Progenitor cell of endocrine pancreas (in vitro differentiated cells): ENCODE results near the gene DAZAP1. TPM values are rescaled to one million over a fixed set of nuclear protein-coding genes. Genes with fewer than 3 reads are reported as not detected.
A peak's percentile ranks its signal among the peaks of the same experiment; 100 is the strongest.
"Not testable (repeated sequence)": the region's sequence is repeated elsewhere in the genome, so short reads cannot be mapped to it uniquely, and the experiment has no call there.

Source experiments
- DNase-seq: peaks from one replicate; pipeline ENCODE4 v3.0.0; 2021; ENCODE audit warnings: low spot score; ENCODE audit not compliant: unreplicated experiment
- H3K27ac Mint-ChIP-seq: 2 replicates; pipeline ENCODE4 v1.8.0; 2021; ENCODE audit warnings: mild to moderate bottlenecking, moderate library complexity, mixed read lengths
- H3K27me3 Mint-ChIP-seq: 2 replicates; pipeline ENCODE4 v1.8.0; 2021; ENCODE audit warnings: mixed read lengths
- H3K36me3 Mint-ChIP-seq: 2 replicates; pipeline ENCODE4 v1.8.0; 2022; ENCODE audit warnings: mixed read lengths; ENCODE audit not compliant: insufficient read depth
- H3K4me1 Mint-ChIP-seq: 2 replicates; pipeline ENCODE4 v1.8.0; 2021; ENCODE audit warnings: low read depth, mixed read lengths
- H3K4me3 Mint-ChIP-seq: 2 replicates; pipeline ENCODE4 v1.8.0; 2021; ENCODE audit warnings: low read depth, mild to moderate bottlenecking, moderate library complexity, mixed read lengths
- H3K9me3 Mint-ChIP-seq: 2 replicates; pipeline ENCODE4 v1.8.0; 2021; ENCODE audit warnings: low read depth, mixed read lengths
- total RNA-seq: library from RNA; stranded (reverse); gene quantifications from 2 replicates; pipeline ENCODE4 v1.2.1, GENCODE V29; 2021
- TF ChIP-seq, protein P1 (sequence below): fragments of 200-600 bp; sonication (generic); IDR thresholded peaks from one replicate; pipeline ENCODE4 v1.5.0; 2021; ENCODE audit warnings: antibody characterized with exemption, mild to moderate bottlenecking; ENCODE audit not compliant: unreplicated experiment

The DAZAP1 gene
- total RNA-seq, 1 donor from 2014 or later: 131 TPM

DNA sequence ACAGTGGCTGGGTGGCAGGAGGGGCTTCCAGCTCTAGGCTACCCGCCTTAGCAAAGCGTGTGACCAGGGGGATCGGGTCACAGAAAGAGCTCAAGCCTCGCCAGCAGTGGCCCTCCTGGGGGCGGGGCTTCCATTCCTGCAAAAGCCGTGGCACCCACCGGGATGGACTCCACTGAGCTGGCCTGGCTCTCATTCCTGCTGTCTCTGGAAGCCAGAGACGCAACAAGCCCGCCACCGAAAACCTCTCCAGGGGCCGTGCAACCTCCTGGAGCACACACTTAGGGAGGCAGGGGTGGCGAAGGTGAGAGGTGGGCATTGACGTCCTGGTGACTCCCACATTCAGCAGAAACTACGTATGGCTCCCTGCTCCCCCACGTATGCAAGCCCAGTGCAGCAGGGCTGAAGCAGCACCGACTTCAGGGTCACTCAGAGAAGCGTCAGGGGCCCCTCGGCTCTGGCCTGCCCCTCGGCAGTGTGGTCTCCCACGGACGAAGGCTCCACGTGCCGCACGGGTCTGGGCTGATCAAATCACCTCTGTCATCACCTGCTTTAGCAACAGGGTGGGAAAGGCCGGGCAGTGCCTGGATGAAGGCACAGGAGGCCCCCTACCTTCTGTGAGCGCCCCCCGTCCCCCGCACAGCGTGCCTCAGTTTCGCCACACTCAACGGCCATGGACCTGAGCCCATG, 68.5 kb downstream of the DAZAP1 start:
- peaks cover 6% of the 10 kb centered on the region for H3K4me1 Mint-ChIP-seq
- peaks cover 18% of the 10 kb centered on the region for H3K27me3 Mint-ChIP-seq
- H3K9me3 Mint-ChIP-seq: no peaks in the 10 kb centered on the region
- TF ChIP-seq, protein P1, sequence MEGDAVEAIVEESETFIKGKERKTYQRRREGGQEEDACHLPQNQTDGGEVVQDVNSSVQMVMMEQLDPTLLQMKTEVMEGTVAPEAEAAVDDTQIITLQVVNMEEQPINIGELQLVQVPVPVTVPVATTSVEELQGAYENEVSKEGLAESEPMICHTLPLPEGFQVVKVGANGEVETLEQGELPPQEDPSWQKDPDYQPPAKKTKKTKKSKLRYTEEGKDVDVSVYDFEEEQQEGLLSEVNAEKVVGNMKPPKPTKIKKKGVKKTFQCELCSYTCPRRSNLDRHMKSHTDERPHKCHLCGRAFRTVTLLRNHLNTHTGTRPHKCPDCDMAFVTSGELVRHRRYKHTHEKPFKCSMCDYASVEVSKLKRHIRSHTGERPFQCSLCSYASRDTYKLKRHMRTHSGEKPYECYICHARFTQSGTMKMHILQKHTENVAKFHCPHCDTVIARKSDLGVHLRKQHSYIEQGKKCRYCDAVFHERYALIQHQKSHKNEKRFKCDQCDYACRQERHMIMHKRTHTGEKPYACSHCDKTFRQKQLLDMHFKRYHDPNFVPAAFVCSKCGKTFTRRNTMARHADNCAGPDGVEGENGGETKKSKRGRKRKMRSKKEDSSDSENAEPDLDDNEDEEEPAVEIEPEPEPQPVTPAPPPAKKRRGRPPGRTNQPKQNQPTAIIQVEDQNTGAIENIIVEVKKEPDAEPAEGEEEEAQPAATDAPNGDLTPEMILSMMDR: no peak
- no peak overlapping the region for H3K27ac Mint-ChIP-seq
- no peak overlapping the region for H3K4me3 Mint-ChIP-seq
- H3K36me3 Mint-ChIP-seq: peaks cover 3% of the 10 kb centered on the region
- DNase-seq: no peak

DNA sequence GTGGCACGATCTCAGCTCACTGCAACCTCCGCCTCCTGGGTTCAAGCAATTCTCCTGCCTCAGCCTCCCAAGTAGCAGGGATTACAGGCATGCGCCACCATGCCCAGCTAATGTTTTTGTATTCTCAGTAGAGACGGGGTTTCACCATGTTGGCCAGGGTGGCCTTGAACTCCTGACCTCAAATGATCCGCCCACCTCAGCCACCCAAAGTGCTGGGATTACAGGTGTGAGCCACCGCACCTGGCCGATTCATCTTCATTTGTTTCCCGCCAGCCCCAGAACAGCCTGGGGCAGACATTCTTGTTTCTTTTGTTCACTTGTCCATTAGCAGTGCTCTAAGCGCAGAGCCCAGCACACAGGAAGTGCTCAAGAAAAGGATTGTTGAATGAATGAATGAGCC, 69.7 kb downstream of the DAZAP1 start:
- H3K27me3 Mint-ChIP-seq, H3K36me3 Mint-ChIP-seq, H3K4me1 Mint-ChIP-seq, H3K9me3 Mint-ChIP-seq, H3K27ac Mint-ChIP-seq, DNase-seq: not testable (repeated sequence)
- peak overlapping the region; percentile 58 for H3K4me3 Mint-ChIP-seq

DNA sequence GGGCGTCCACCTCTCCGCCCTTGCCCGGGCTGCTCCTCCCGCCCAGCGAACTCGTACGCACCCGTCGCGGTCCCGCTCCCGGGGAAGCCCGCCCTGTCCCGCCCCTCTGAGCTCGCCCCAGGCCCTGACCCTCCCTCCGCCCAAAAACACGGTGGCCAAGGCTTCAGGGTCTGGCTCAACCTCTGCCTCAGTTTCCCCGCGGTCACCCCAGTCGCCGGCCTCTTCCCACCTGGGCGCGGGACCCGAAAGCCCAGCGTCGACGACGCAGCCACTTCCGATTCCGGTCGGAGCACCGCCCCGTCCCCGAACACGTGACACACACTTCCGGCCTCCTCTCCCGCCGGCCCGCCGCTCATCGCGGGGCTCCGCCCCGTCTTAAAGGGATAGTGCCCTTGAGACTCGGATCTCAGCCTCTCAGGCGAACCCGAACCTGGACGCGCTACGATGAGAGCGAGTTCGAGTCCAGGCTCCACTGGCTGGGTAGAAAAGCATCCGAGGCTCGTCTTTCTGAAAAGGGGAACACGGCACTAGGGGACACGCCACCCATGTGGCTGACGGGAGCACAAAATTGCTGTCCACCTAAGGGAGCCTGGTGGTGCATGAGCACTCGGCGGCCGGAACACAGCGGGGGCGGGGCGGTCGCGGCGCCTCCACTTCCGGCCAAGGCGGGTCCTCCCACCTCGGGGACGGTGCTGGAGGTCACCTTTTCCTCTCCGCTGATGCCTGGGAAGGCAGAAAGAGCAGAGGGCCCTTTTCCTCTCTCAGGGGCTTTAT, 71.7 kb downstream of the DAZAP1 start, which contains the start of gene C19orf25:
Gene C19orf25 (minus strand): TSS at position 282 of the 774 bp plus-strand sequence. CDS start 312 bp downstream, outside the sequence.
- TF ChIP-seq, protein P1: peak; percentile 1
- Mint-ChIP-seq H3K27ac (peak within 1 kb of the TSS; percentile 92), H3K36me3 (peaks cover 3% of the 10 kb centered on the region), H3K4me1 (peaks cover 6% of the 10 kb centered on the region), H3K27me3 (no peaks in the 10 kb centered on the region), H3K9me3 (no peaks in the 10 kb centered on the region), H3K4me3 (peak within 1 kb of the TSS; percentile 97)
- peak; percentile 84 for DNase-seq

DNA sequence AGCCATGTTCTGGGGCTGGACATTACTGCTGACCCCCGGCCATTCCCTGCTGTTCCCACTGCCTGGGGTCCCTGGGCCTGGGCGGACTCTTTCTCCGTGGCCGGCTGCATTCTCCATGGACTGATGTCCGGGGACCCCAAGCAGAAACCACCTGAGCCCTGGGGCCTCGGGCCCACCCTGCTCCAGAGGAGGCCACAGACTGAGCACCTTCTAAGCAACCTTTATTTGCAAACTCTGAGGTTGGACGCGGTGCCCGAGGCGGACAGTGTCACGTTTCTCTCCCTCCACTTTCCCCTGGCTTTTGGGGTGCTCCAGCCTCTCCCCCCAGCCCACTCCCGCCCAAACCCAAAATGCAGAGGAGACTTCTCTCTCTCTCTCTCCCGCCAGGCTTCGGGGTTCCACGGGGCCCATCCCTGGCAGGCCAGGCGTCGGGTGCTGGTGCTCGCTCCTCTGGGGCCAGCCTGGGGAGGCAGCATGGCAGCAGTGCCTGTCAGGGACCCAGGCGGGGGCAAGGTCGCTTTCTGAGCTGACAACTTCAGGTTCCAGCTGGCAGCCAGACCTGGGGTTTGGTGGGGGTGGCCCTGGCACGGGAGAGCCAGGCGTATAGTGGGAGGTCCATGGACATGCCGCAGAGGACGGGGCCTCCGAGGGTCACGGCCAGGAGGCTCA, 74.0 kb downstream of the DAZAP1 start:
- H3K4me3 Mint-ChIP-seq: no peak overlapping the region

DNA sequence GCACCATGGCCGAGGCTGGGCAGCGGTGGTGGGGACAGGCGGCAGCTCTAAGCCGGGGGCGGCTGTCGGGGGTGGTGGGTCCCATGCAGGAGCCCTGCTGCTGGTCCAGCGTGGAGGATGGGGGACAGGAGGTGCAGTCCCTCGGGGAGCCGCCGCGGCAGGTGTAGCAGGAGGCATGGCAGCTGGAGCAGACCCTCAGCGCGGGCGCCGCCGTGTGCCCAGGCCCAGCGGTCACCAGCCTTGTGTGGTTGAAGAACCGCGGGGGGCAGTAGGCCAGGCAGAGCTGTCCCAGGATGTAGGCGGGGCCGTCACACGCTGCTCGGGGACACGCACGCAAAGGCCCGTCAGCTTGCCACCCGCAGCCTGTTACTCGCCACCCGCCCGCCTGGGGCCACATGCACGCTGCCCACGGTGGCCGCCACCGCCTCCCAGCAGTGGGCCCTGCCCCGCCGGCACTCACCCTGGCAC, 74.5 kb downstream of the DAZAP1 start:
- TF ChIP-seq, protein P1: no peak
- Mint-ChIP-seq H3K27ac (no peak overlapping the region), H3K4me1 (peaks cover 6% of the 10 kb centered on the region), H3K4me3 (no peak overlapping the region), H3K9me3 (no peaks in the 10 kb centered on the region), H3K36me3 (peaks cover 3% of the 10 kb centered on the region), H3K27me3 (no peaks in the 10 kb centered on the region)
- DNase-seq: no peak

More for the DNA sequence above, 74.0 kb downstream of the DAZAP1 start:
- Mint-ChIP-seq H3K9me3 (no peaks in the 10 kb centered on the region), H3K27me3 (no peaks in the 10 kb centered on the region), H3K36me3 (peaks cover 3% of the 10 kb centered on the region), H3K4me1 (peaks cover 6% of the 10 kb centered on the region), H3K27ac (no peak overlapping the region)
- TF ChIP-seq, protein P1: no peak
- no peak for DNase-seq
